ENCODE data around the gene CCNY.

Gene CCNY

GRCh38 chr10:35334297-35334696, 2.0 kb upstream of the CCNY start:
- H3K4me1 ChIP-seq (ENCODE audit: control insufficient read depth, insufficient read depth, low read length): peaks cover 55% of the 10 kb centered on the region
- H3K9me3 ChIP-seq (ENCODE audit: control insufficient read depth, low read length): no peaks in the 10 kb centered on the region
- no peaks in the 10 kb centered on the region for H3K36me3 ChIP-seq (ENCODE audit: control insufficient read depth, insufficient read depth, low read length, severe bottlenecking)
- H3K4me3 ChIP-seq (ENCODE audit: low read length): peak overlapping the region; percentile 65
- DNase-seq (ENCODE audit: low read depth): no peak
- no peak overlapping the region for H3K9ac ChIP-seq (ENCODE audit: low read length)
- no peaks in the 10 kb centered on the region for H3K27me3 ChIP-seq (replicated peaks; ENCODE audit: control insufficient read depth, insufficient read depth, low read length)

- Histone ChIP-seq H3K4me3 (ENCODE audit: low read length) (peak overlapping the region; percentile 88), H3K9ac (ENCODE audit: low read length) (peak overlapping the region; percentile 94), H3K4me1 (ENCODE audit: control insufficient read depth, insufficient read depth, low read length) (peaks cover 53% of the 10 kb centered on the region), H3K9me3 (ENCODE audit: control insufficient read depth, low read length) (no peaks in the 10 kb centered on the region), H3K27me3 (replicated peaks; ENCODE audit: control insufficient read depth, insufficient read depth, low read length) (no peaks in the 10 kb centered on the region), H3K36me3 (ENCODE audit: control insufficient read depth, insufficient read depth, low read length, severe bottlenecking) (no peaks in the 10 kb centered on the region)
- DNase-seq (ENCODE audit: low read depth): no peak
Measured at GRCh38 chr10:35335133-35336083, 901 bp upstream of the CCNY start.

DNA sequence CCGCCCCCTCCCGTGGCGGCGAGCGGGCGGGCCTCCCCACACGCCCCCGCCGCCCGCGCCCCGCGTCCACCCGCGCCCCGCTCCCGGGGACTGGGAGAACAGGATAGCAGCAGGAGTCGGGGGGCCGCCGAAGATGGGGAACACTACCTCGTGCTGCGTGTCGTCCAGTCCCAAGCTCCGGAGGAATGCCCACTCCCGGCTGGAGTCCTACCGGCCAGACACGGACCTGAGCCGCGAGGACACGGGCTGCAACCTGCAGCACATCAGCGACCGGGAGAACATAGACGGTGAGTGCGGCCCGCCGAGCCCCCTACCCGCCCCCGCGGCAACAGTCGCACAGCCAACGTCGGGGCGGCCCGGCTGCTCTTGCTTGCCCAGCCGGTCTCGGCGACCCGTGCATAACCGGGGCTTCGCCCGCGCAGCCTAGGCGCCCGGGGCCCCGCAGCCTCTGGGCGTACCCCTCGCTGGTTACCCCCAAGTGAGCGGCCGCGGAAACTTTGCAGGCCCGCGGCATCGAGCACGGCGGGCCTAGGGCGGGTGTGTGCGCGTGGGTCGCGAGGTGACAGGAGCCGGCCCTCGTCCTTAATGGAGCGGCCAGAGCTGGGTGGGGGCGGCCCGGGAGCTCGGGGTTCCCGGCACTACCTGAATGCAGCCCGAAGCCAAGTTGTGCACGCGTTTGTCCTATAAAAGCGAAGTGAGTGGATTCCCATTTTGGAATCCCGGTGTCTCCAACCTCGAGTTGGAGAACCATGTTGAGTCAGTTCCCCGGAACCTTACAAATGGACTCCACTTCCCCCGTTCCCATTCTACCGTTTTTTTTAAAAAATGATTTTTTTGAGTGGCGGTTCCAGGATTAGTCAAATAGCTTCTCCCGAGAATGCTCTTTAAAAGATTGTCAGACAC, 863 bp downstream of the CCNY start:
- Histone ChIP-seq H3K9ac (ENCODE audit: low read length) (peak overlapping the region; percentile 86), H3K36me3 (ENCODE audit: control insufficient read depth, insufficient read depth, low read length, severe bottlenecking) (no peaks in the 10 kb centered on the region), H3K4me1 (ENCODE audit: control insufficient read depth, insufficient read depth, low read length) (peaks cover 54% of the 10 kb centered on the region), H3K4me3 (ENCODE audit: low read length) (peak overlapping the region; percentile 91), H3K9me3 (ENCODE audit: control insufficient read depth, low read length) (no peaks in the 10 kb centered on the region), H3K27me3 (replicated peaks; ENCODE audit: control insufficient read depth, insufficient read depth, low read length) (no peaks in the 10 kb centered on the region)
- peak; percentile 65 for DNase-seq (ENCODE audit: low read depth)

DNA sequence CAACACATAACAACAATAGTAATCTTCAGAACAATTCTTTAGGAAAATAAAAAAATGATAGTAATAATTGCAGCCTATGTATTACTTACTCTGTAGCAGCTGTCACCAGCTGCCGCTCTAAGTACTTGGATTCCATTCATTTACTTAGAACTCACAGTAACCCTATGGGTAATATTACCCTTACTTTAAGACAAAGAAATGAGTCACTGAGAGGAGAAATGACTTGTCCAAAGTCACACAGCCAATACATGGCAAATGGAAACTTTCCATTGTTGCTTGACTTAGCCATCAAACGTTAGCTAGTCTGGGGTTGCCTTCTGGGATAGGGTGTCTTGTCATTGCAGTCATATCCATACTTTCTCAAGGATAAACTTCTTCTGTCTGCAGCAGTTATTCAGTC, 3.6 kb downstream of the CCNY start:
- Histone ChIP-seq H3K9ac (ENCODE audit: low read length) (no peak overlapping the region), H3K4me3 (ENCODE audit: low read length) (no peak overlapping the region), H3K27me3 (replicated peaks; ENCODE audit: control insufficient read depth, insufficient read depth, low read length) (no peaks in the 10 kb centered on the region), H3K36me3 (ENCODE audit: control insufficient read depth, insufficient read depth, low read length, severe bottlenecking) (no peaks in the 10 kb centered on the region), H3K4me1 (ENCODE audit: control insufficient read depth, insufficient read depth, low read length) (peaks cover 37% of the 10 kb centered on the region), H3K9me3 (ENCODE audit: control insufficient read depth, low read length) (no peaks in the 10 kb centered on the region)
- no peak for DNase-seq (ENCODE audit: low read depth)

DNA sequence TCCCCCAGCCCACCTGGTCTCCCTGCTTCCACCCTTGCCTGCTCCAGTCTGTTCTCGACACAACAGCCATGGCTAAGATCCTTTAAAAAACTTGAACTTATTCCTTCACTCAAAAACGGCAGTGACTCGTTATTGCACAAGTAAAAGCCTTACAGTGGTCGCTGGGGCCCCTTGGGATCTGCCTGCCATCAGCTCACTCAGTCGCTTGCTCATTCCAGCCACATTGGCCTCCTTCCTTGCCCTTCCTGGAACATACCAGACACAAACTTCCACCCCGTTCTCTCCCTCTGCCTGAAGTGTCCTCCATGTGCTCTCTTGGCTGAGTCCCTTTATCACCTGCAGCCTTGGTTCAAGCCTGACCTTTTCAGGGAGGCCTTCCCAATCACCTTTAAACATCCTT, 4.7 kb downstream of the CCNY start:
- peaks cover 31% of the 10 kb centered on the region for H3K4me1 ChIP-seq (ENCODE audit: control insufficient read depth, insufficient read depth, low read length)
- peak overlapping the region; percentile 42 for H3K4me3 ChIP-seq (ENCODE audit: low read length)
- H3K27me3 ChIP-seq (replicated peaks; ENCODE audit: control insufficient read depth, insufficient read depth, low read length): no peaks in the 10 kb centered on the region
- H3K9ac ChIP-seq (ENCODE audit: low read length): no peak overlapping the region
- peak; percentile 37 for DNase-seq (ENCODE audit: low read depth)
- no peaks in the 10 kb centered on the region for H3K9me3 ChIP-seq (ENCODE audit: control insufficient read depth, low read length)
- H3K36me3 ChIP-seq (ENCODE audit: control insufficient read depth, insufficient read depth, low read length, severe bottlenecking): no peaks in the 10 kb centered on the region

GRCh38 chr10:35341521-35341920, 5.2 kb downstream of the CCNY start:
- Histone ChIP-seq H3K9me3 (ENCODE audit: control insufficient read depth, low read length) (no peaks in the 10 kb centered on the region), H3K9ac (ENCODE audit: low read length) (no peak overlapping the region), H3K27me3 (replicated peaks; ENCODE audit: control insufficient read depth, insufficient read depth, low read length) (no peaks in the 10 kb centered on the region), H3K36me3 (ENCODE audit: control insufficient read depth, insufficient read depth, low read length, severe bottlenecking) (no peaks in the 10 kb centered on the region), H3K4me1 (ENCODE audit: control insufficient read depth, insufficient read depth, low read length) (peaks cover 36% of the 10 kb centered on the region), H3K4me3 (ENCODE audit: low read length) (peak overlapping the region; percentile 42)
- no peak for DNase-seq (ENCODE audit: low read depth)

DNA sequence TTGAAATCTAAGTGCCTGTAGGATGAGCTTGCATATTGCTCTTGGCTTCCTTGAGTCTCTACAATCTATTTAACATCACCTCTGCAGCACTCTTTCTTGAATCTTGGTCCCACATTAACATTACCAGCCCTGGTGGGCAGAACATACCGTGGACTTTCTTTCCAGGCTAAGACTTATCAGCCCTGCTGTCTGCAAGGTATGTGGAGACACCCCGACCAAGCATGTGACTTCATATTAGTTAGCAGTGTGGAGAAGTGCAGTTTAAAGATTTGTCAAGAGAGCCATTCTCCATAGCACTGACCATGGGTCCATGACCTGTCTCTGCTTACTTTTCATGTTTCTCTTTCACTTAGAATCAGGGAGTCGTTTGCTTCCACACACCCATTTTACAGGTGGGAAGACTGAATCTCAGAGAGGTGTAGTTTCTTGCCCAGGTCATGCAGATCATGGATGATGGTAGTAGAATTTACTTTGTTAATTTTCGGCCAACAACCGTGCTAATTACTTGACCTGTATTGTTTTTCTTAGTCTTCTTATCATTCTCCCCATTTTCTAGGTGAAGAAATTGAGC, 6.0 kb downstream of the CCNY start:
- Histone ChIP-seq H3K9me3 (ENCODE audit: control insufficient read depth, low read length) (no peaks in the 10 kb centered on the region), H3K27me3 (replicated peaks; ENCODE audit: control insufficient read depth, insufficient read depth, low read length) (no peaks in the 10 kb centered on the region)

DNA sequence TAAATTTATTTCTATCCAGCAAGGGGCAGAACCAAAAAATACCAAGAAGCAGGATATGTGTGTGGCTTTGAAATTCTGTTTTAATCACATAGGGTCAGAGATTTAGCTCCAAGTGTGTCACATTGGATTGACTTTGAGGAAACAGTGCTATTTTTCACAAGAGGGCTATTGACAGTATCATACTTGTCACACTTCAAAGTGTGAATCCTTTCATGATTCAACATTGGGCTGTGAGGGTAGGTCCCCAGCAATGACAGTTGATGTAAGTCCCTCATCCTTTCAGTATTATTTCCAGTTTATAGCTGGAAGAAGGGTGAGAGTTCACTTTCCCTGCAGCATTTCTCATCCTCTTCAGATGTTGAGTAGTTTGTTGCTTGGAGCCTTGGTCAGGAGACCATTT, 7.4 kb downstream of the CCNY start:
- no peaks in the 10 kb centered on the region for H3K27me3 ChIP-seq (replicated peaks; ENCODE audit: control insufficient read depth, insufficient read depth, low read length)
- no peaks in the 10 kb centered on the region for H3K36me3 ChIP-seq (ENCODE audit: control insufficient read depth, insufficient read depth, low read length, severe bottlenecking)
- no peak for DNase-seq (ENCODE audit: low read depth)
- peaks cover 48% of the 10 kb centered on the region for H3K4me1 ChIP-seq (ENCODE audit: control insufficient read depth, insufficient read depth, low read length)
- no peaks in the 10 kb centered on the region for H3K9me3 ChIP-seq (ENCODE audit: control insufficient read depth, low read length)
- H3K4me3 ChIP-seq (ENCODE audit: low read length): no peak overlapping the region
- H3K9ac ChIP-seq (ENCODE audit: low read length): no peak overlapping the region

More for the DNA sequence above, 6.0 kb downstream of the CCNY start:
- no peak overlapping the region for H3K9ac ChIP-seq (ENCODE audit: low read length)
- no peaks in the 10 kb centered on the region for H3K36me3 ChIP-seq (ENCODE audit: control insufficient read depth, insufficient read depth, low read length, severe bottlenecking)
- H3K4me3 ChIP-seq (ENCODE audit: low read length): no peak overlapping the region
- no peak for DNase-seq (ENCODE audit: low read depth)
- H3K4me1 ChIP-seq (ENCODE audit: control insufficient read depth, insufficient read depth, low read length): peaks cover 44% of the 10 kb centered on the region

DNA sequence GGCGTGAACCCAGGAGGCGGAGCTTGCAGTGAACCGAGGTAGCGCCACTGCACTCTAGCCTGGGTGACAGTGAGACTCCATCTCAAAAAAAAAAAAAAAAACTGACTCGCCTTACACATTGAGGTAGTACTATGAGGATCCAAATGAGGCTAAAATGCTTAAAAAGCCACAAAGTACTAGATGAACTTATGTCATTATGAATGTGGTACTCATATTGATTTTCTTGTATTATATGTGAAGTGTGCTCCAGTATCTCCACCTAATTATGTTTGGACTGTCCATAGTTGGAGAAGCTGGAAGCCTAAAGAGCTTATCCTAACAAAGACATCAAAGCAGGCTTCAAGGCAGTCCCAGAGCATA, 9.1 kb downstream of the CCNY start:
- Histone ChIP-seq H3K4me3 (ENCODE audit: low read length) (no peak overlapping the region), H3K9me3 (ENCODE audit: control insufficient read depth, low read length) (no peaks in the 10 kb centered on the region), H3K9ac (ENCODE audit: low read length) (no peak overlapping the region), H3K36me3 (ENCODE audit: control insufficient read depth, insufficient read depth, low read length, severe bottlenecking) (no peaks in the 10 kb centered on the region), H3K27me3 (replicated peaks; ENCODE audit: control insufficient read depth, insufficient read depth, low read length) (no peaks in the 10 kb centered on the region), H3K4me1 (ENCODE audit: control insufficient read depth, insufficient read depth, low read length) (peaks cover 51% of the 10 kb centered on the region)
- no peak for DNase-seq (ENCODE audit: low read depth)

DNA sequence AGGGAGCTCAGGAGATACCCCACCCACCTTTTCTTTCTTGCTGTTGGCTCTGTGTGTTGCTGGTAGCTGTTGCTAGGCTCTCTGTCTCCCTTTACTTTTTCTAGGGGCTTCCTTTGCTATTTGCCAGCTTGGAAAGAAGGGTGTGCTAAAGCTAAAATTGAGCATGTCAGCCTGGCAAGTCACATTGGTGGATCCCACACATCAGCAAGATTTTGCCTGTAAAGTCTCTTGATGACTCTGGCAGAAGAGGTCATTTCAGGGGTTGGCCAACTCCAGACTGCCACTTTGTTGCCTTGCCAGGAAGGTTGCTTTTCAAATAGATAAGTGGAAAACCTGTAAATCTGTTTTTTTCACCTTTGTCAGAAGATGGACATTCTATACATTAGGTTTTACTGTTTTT, 9.9 kb downstream of the CCNY start:
- Histone ChIP-seq H3K9me3 (ENCODE audit: control insufficient read depth, low read length) (no peaks in the 10 kb centered on the region), H3K4me3 (ENCODE audit: low read length) (no peak overlapping the region), H3K4me1 (ENCODE audit: control insufficient read depth, insufficient read depth, low read length) (peaks cover 46% of the 10 kb centered on the region), H3K27me3 (replicated peaks; ENCODE audit: control insufficient read depth, insufficient read depth, low read length) (no peaks in the 10 kb centered on the region), H3K9ac (ENCODE audit: low read length) (no peak overlapping the region), H3K36me3 (ENCODE audit: control insufficient read depth, insufficient read depth, low read length, severe bottlenecking) (no peaks in the 10 kb centered on the region)
- no peak for DNase-seq (ENCODE audit: low read depth)

DNA sequence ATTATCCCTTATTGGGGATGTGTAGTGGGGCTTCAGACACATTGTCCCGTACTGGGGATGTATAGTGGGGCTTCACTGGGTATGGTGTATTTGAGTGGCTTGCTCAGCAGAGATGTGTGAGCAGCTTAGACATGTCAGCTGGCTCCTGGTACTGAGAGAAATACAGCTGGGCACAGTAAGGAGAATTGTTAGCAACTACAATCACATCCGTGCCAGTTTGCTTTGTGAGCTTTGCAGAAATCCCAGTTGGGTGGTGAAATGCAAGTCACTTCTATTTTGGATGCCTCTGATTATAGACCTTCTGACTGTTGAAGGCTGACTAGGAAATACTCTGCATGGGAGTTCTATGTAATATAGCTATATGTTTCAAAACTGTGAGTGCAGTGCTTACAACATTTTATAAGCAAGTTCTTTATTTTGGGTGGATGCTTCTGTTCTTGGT, 10.8 kb downstream of the CCNY start:
- Histone ChIP-seq H3K36me3 (ENCODE audit: control insufficient read depth, insufficient read depth, low read length, severe bottlenecking) (no peaks in the 10 kb centered on the region), H3K4me3 (ENCODE audit: low read length) (no peak overlapping the region), H3K9ac (ENCODE audit: low read length) (peak overlapping the region; percentile 1), H3K27me3 (replicated peaks; ENCODE audit: control insufficient read depth, insufficient read depth, low read length) (no peaks in the 10 kb centered on the region), H3K4me1 (ENCODE audit: control insufficient read depth, insufficient read depth, low read length) (peaks cover 42% of the 10 kb centered on the region), H3K9me3 (ENCODE audit: control insufficient read depth, low read length) (no peaks in the 10 kb centered on the region)
- no peak for DNase-seq (ENCODE audit: low read depth)
